WTC11 (cell line): ENCODE measurements around the gene PEX11B. TPM values are rescaled to one million over a fixed set of nuclear protein-coding genes. Genes with fewer than 3 reads are reported as not detected.

ENCODE experiments used
- ATAC-seq: fragments of 200-7000 bp; cut with Tn5 transposase; 2 replicates; pipeline ENCODE4 v1.10.0; 2021; ENCODE audit warnings: mild to moderate bottlenecking, moderate library complexity
- CTCF ChIA-PET: fragments of 300-600 bp; sonication (Branson Sonifier 250); formaldehyde crosslinking; loops from one replicate; lab custom pipeline; 2021; ENCODE audit warnings: antibody characterized with exemption; lab: Charles Lee
- POLR2A ChIA-PET: fragments of 350-600 bp; sonication (Branson Sonifier 250); formaldehyde crosslinking; loops from one replicate; lab custom pipeline; 2021; ENCODE audit warnings: antibody characterized with exemption; lab: Charles Lee
- DNase-seq: peaks from one replicate; pipeline ENCODE4 v3.0.0; 2021; ENCODE audit warnings: low spot score
- H3K27ac Mint-ChIP-seq: 2 replicates; pipeline ENCODE4 v1.8.0; 2021; ENCODE audit warnings: mixed read lengths
- H3K27me3 Mint-ChIP-seq: 2 replicates; pipeline ENCODE4 v1.8.0; 2021; ENCODE audit warnings: low read depth, mild to moderate bottlenecking, moderate library complexity, mixed read lengths
- H3K36me3 Mint-ChIP-seq: 2 replicates; pipeline ENCODE4 v1.8.0; 2021; ENCODE audit warnings: mixed read lengths
- H3K4me1 Mint-ChIP-seq: 2 replicates; pipeline ENCODE4 v1.8.0; 2022; ENCODE audit warnings: mixed read lengths
- H3K4me3 Mint-ChIP-seq: 2 replicates; pipeline ENCODE4 v1.8.0; 2021; ENCODE audit warnings: mild to moderate bottlenecking, moderate library complexity, mixed read lengths
- H3K9me3 Mint-ChIP-seq: 2 replicates; pipeline ENCODE4 v1.8.0; 2021; ENCODE audit warnings: mixed read lengths
- ARID4B ChIP-seq: sonication (generic); formaldehyde crosslinking; IDR thresholded peaks from 2 replicates; pipeline ENCODE4 v1.8.0; 2023; ENCODE audit warnings: missing genetic modification reagents, mild to moderate bottlenecking, borderline replicate concordance
- ATF1 ChIP-seq: sonication (generic); formaldehyde crosslinking; IDR thresholded peaks from 2 replicates; pipeline ENCODE4 v1.8.1; 2023; ENCODE audit warnings: mild to moderate bottlenecking, moderate library complexity, missing genetic modification reagents
- CBFB ChIP-seq: sonication (generic); formaldehyde crosslinking; IDR thresholded peaks from 2 replicates; pipeline ENCODE4 v1.8.1; 2022; ENCODE audit warnings: mild to moderate bottlenecking, low read depth, missing genetic modification reagents
- E2F5 ChIP-seq: sonication (generic); formaldehyde crosslinking; IDR thresholded peaks from 2 replicates; pipeline ENCODE4 v1.8.1; 2022; ENCODE audit warnings: mild to moderate bottlenecking, moderate library complexity, missing genetic modification reagents
- EMX1 ChIP-seq: fragments of 250-450 bp; sonication (Bioruptor Pico); IDR thresholded peaks from 2 replicates; pipeline ENCODE4 v1.8.0; 2021; ENCODE audit warnings: mild to moderate bottlenecking
- ESRRA ChIP-seq: sonication (generic); formaldehyde crosslinking; IDR thresholded peaks from 2 replicates; pipeline ENCODE4 v1.8.1; 2022; ENCODE audit warnings: mild to moderate bottlenecking, missing genetic modification reagents, borderline replicate concordance
- FOXK1 ChIP-seq: sonication (generic); formaldehyde crosslinking; IDR thresholded peaks from 2 replicates; pipeline ENCODE4 v1.8.0; 2022; ENCODE audit warnings: mild to moderate bottlenecking, moderate library complexity, missing genetic modification reagents
- FOXP1 ChIP-seq: sonication (generic); formaldehyde crosslinking; IDR thresholded peaks from 2 replicates; pipeline ENCODE4 v1.8.0; 2022; ENCODE audit warnings: missing genetic modification reagents, mild to moderate bottlenecking, moderate library complexity, borderline replicate concordance
- IRF1 ChIP-seq: sonication (generic); formaldehyde crosslinking; IDR thresholded peaks from 2 replicates; pipeline ENCODE4 v1.8.0; 2023; ENCODE audit warnings: missing genetic modification reagents
- NR1H2 ChIP-seq: sonication (generic); formaldehyde crosslinking; IDR thresholded peaks from 2 replicates; pipeline ENCODE4 v1.9.0; 2021; ENCODE audit warnings: mild to moderate bottlenecking, moderate library complexity, missing genetic modification reagents
- OVOL2 ChIP-seq: fragments of 250-450 bp; sonication (Bioruptor Pico); IDR thresholded peaks from 2 replicates; pipeline ENCODE4 v1.9.0; 2021; ENCODE audit warnings: mild to moderate bottlenecking, borderline replicate concordance
- SMAD4 ChIP-seq: sonication (generic); formaldehyde crosslinking; IDR thresholded peaks from 2 replicates; pipeline ENCODE4 v1.8.0; 2022; ENCODE audit warnings: mild to moderate bottlenecking, missing genetic modification reagents
- SOX15 ChIP-seq: fragments of 250-450 bp; sonication (Bioruptor Pico); IDR thresholded peaks from 2 replicates; pipeline ENCODE4 v1.9.0; 2021; ENCODE audit warnings: mild to moderate bottlenecking
- USF2 ChIP-seq: sonication (generic); formaldehyde crosslinking; IDR thresholded peaks from 2 replicates; pipeline ENCODE4 v1.8.1; 2023; ENCODE audit warnings: mild to moderate bottlenecking, missing genetic modification reagents, moderate library complexity
- ZBTB21 ChIP-seq: sonication (generic); formaldehyde crosslinking; IDR thresholded peaks from 2 replicates; pipeline ENCODE4 v1.8.1; 2023; ENCODE audit warnings: mild to moderate bottlenecking, missing genetic modification reagents, borderline replicate concordance
- ZNF232 ChIP-seq: sonication (generic); formaldehyde crosslinking; IDR thresholded peaks from 2 replicates; pipeline ENCODE4 v1.8.0; 2022; ENCODE audit warnings: mild to moderate bottlenecking, missing genetic modification reagents
- total RNA-seq: library from RNA; stranded (reverse); gene quantifications from 3 replicates; pipeline ENCODE4 v1.2.3, GENCODE V29; 2021

Gene PEX11B
- total RNA-seq, 1 experiment from 2014 or later: 11.8 TPM

- no peak for TF ChIP-seq ARID4B
- TF ChIP-seq FOXP1 (CRISPR knock-in tag): no peak
These were observed 23.0 kb downstream of the PEX11B start (continued) for GRCh38 chr1:145895471-145895870.

GRCh38 chr1:145893306-145894055 is 25.0 kb downstream of the PEX11B start:
- H3K9me3 Mint-ChIP-seq: no peaks in the 10 kb centered on the region
- ATAC-seq: no peak
- ChIA-PET CTCF (interaction anchor here (1.6 to 3.7 kb wide), 6 partner anchors 15 to 85 kb away, joined by 3 to 93 read pairs (median 54); partner anchors contain the start of genes ITGA10, NUDT17 and PIAS3), POLR2A (no interaction called here)
- H3K4me1 Mint-ChIP-seq: peaks cover 14% of the 10 kb centered on the region
- TF ChIP-seq SMAD4 (CRISPR knock-in tag) (no peak), ZNF232 (CRISPR knock-in tag) (no peak), OVOL2 (CRISPR knock-in tag) (no peak), ATF1 (CRISPR knock-in tag) (no peak), E2F5 (no peak), SOX15 (CRISPR knock-in tag) (no peak), USF2 (no peak)
- H3K27me3 Mint-ChIP-seq: peaks cover 17% of the 10 kb centered on the region
- H3K36me3 Mint-ChIP-seq: no peaks in the 10 kb centered on the region
- H3K4me3 Mint-ChIP-seq: no peak overlapping the region
- no peak overlapping the region for H3K27ac Mint-ChIP-seq
- DNase-seq: no peak

- no peak; the same call in 1 of the 2 replicates for ATAC-seq
- DNase-seq: no peak
- ChIA-PET POLR2A (interaction anchor here (1.0 to 1.8 kb wide), 7 partner anchors 15 to 87 kb away, joined by 4 to 14 read pairs (median 5); partner anchors contain the start of genes ANKRD34A, NUDT17, PIAS3 and POLR3GL), CTCF (interaction anchor here (0.7 to 3.7 kb wide), 46 partner anchors 8 to 146 kb away, joined by 3 to 93 read pairs (median 6); partner anchors contain the start of genes ANKRD34A, HJV, ITGA10 and LIX1L)
- Mint-ChIP-seq H3K4me3 (peak overlapping the region; percentile 62), H3K36me3 (no peaks in the 10 kb centered on the region), H3K27ac (peak overlapping the region; percentile 95), H3K27me3 (peaks cover 17% of the 10 kb centered on the region), H3K4me1 (peaks cover 19% of the 10 kb centered on the region), H3K9me3 (no peaks in the 10 kb centered on the region)
- TF ChIP-seq E2F5 (no peak), ZBTB21 (CRISPR knock-in tag) (no peak), CBFB (CRISPR knock-in tag) (no peak), OVOL2 (CRISPR knock-in tag) (no peak), IRF1 (CRISPR knock-in tag) (no peak), ESRRA (CRISPR knock-in tag) (no peak), ARID4B (no peak), FOXK1 (CRISPR knock-in tag) (no peak), EMX1 (CRISPR knock-in tag) (no peak), NR1H2 (CRISPR knock-in tag) (no peak)
These were observed 25.9 kb downstream of the PEX11B start for GRCh38 chr1:145892486-145893087.
